Panc1 (cell line): ENCODE results near the gene ZMAT5. TPM values are rescaled to one million over a fixed set of nuclear protein-coding genes. Genes with fewer than 3 reads are reported as not detected.

Source experiments
- ATAC-seq: fragments of 200-7000 bp; cut with Tn5 transposase; 2 replicates; pipeline ENCODE4 v1.9.1; 2020; ENCODE audit warnings: mild to moderate bottlenecking, moderate library complexity
- BruUV-seq: library from RNA; stranded (reverse); fragments of 400-500 nt; replicated peaks from 2 replicates; lab custom pipeline; 2021; lab: Mats Ljungman, UMichigan
- CTCF ChIA-PET: fragments of 300-600 bp; sonication (Branson Sonifier 250); formaldehyde crosslinking; loops from one replicate; lab custom pipeline; 2022; ENCODE audit warnings: antibody characterized with exemption; lab: Charles Lee
- POLR2A ChIA-PET: fragments of 300-600 bp; sonication (Branson Sonifier 250); formaldehyde crosslinking; loops from one replicate; lab custom pipeline; 2022; ENCODE audit warnings: antibody characterized with exemption; lab: Charles Lee
- DNase-seq: peaks from one replicate; pipeline ENCODE4 v3.0.0-alpha.2; 2010; ENCODE audit warnings: low read depth, low spot score
- H3K27ac ChIP-seq: 2 replicates; pipeline ENCODE4 v1.5.1; 2011; ENCODE audit warnings: mild to moderate bottlenecking, low read length, inconsistent platforms
- H3K27me3 ChIP-seq: fragments of 200-500 bp; sonication (Bioruptor generic); 2 replicates; pipeline ENCODE4 v1.6.0; 2014; ENCODE audit warnings: low read length, inconsistent platforms; ENCODE audit not compliant: control insufficient read depth, insufficient read depth
- H3K36me3 ChIP-seq: fragments of 200-500 bp; sonication (Bioruptor generic); 2 replicates; pipeline ENCODE4 v1.5.1; 2014; ENCODE audit warnings: inconsistent platforms, mild to moderate bottlenecking, low read length, moderate library complexity; ENCODE audit not compliant: control insufficient read depth, insufficient read depth
- H3K4me1 ChIP-seq: 2 replicates; pipeline ENCODE4 v1.5.1; 2011; ENCODE audit warnings: inconsistent platforms, mild to moderate bottlenecking, low read length, moderate library complexity; ENCODE audit not compliant: control insufficient read depth, insufficient read depth
- H3K4me3 ChIP-seq, 2 experiments: 2 replicates each; pipeline ENCODE4 v1.5.1; 2011 to 2012; ENCODE audit warnings: low read depth in 2 of 2, low read length in 2 of 2, mild to moderate bottlenecking in 2 of 2, inconsistent platforms in 1 of 2, moderate library complexity in 1 of 2
- H3K9me3 ChIP-seq: fragments of 200-500 bp; sonication (Bioruptor generic); 2 replicates; pipeline ENCODE4 v1.5.1; 2014; ENCODE audit warnings: low read depth, mild to moderate bottlenecking, inconsistent platforms, low read length, moderate library complexity; ENCODE audit not compliant: control insufficient read depth, insufficient read depth
- CTCF ChIP-seq: fragments of 450-650 bp; IDR thresholded peaks from 2 replicates; pipeline ENCODE4 v1.5.1; 2017; ENCODE audit warnings: mild to moderate bottlenecking
- POLR2AphosphoS5 ChIP-seq: IDR thresholded peaks from 2 replicates; pipeline ENCODE4 v1.6.1; 2012; ENCODE audit warnings: mild to moderate bottlenecking, low read depth, low read length, moderate library complexity
- REST ChIP-seq, 2 experiments: IDR thresholded peaks; 2 replicates each; pipeline ENCODE4 v1.6.1; 2011 to 2012; ENCODE audit warnings: low read depth in 2 of 2, control low read depth in 1 of 2, low read length in 1 of 2, mild to moderate bottlenecking in 1 of 2, moderate library complexity in 1 of 2; ENCODE audit not compliant: insufficient read depth in 1 of 2
- SIN3A ChIP-seq: IDR thresholded peaks from 2 replicates; pipeline ENCODE4 v1.6.1; 2012; ENCODE audit warnings: low read depth, mild to moderate bottlenecking, low read length, moderate library complexity, borderline replicate concordance; ENCODE audit not compliant: insufficient read depth
- TCF7L2 ChIP-seq: IDR thresholded peaks from 2 replicates; pipeline ENCODE4 v1.6.1; 2011; ENCODE audit warnings: mild to moderate bottlenecking, low read depth, low read length, inconsistent platforms
- in situ Hi-C: cut with HindIII; loops from 2 replicates; pipeline ENCODE4 v1.10.0; 2016; ENCODE audit warnings: low sequenced_read_pairs, low pct_unique_long_range_greater_than_20kb
- intact Hi-C: fragments of 100-400 bp; cut with micrococcal nuclease; formaldehyde crosslinking; loops from one replicate; pipeline ENCODE4 v1.10.0; 2022; ENCODE audit not compliant: unreplicated experiment
- total RNA-seq: library from RNA; stranded (reverse); gene quantifications from one replicate; pipeline ENCODE4 v1.2.1, GENCODE V29; 2021; ENCODE audit not compliant: unreplicated experiment

Gene ZMAT5
- total RNA-seq, 1 experiment from 2014 or later: 22.4 TPM

GRCh38 chr22:29806196-29806595 lies 39.4 kb upstream of the ZMAT5 start:
- Histone ChIP-seq H3K27me3 (no peaks in the 10 kb centered on the region), H3K4me1 (no peaks in the 10 kb centered on the region), H3K9me3 (no peaks in the 10 kb centered on the region), H3K36me3 (peaks cover 7% of the 10 kb centered on the region), H3K27ac (no peak overlapping the region), H3K4me3 (no peak overlapping the region)
- CTCF ChIA-PET: no interaction called here
- intact Hi-C loops: no loop called here
- TF ChIP-seq CTCF (no peak), SIN3A (no peak), POLR2AphosphoS5 (no peak), REST (IDR thresholded peaks at IDR 0.05; ENCODE audit: insufficient read depth in 1 of 2, low read depth in 2 of 2, low read length in 1 of 2) (no peak), TCF7L2 (no peak)
- in situ Hi-C loops: no loop called here
- no TSS peak for BruUV-seq
- DNase-seq (no peak), ATAC-seq (no peak)
- POLR2A ChIA-PET: no interaction called here

GRCh38 chr22:29804985-29805384 lies 38.2 kb upstream of the ZMAT5 start:
- TF ChIP-seq CTCF (no peak), REST (IDR thresholded peaks at IDR 0.05; ENCODE audit: insufficient read depth in 1 of 2, low read depth in 2 of 2, low read length in 1 of 2) (no peak), TCF7L2 (no peak), POLR2AphosphoS5 (no peak), SIN3A (no peak)
- H3K4me1 ChIP-seq: no peaks in the 10 kb centered on the region
- in situ Hi-C loops: no loop called here
- no peak overlapping the region for H3K27ac ChIP-seq
- POLR2A ChIA-PET: no interaction called here
- no TSS peak for BruUV-seq
- DNase-seq (no peak), ATAC-seq (no peak; the same call in 1 of the 2 replicates)
- no peaks in the 10 kb centered on the region for H3K27me3 ChIP-seq
- H3K36me3 ChIP-seq: peaks cover 7% of the 10 kb centered on the region
- H3K9me3 ChIP-seq: no peaks in the 10 kb centered on the region
- intact Hi-C loops: no loop called here
- CTCF ChIA-PET: no interaction called here
- H3K4me3 ChIP-seq: no peak overlapping the region
